K562 (cell line): ENCODE measurements around the gene MAGIX. TPM values are rescaled to one million over a fixed set of nuclear protein-coding genes. Genes with fewer than 3 reads are reported as not detected.
A peak's percentile ranks its signal among the peaks of the same experiment; 100 is the strongest.

Experiments
- ATF7 ChIP-seq: fragments of 450-650 bp; IDR thresholded peaks from 2 replicates; pipeline ENCODE4 v1.7.1; 2014; ENCODE audit warnings: mild to moderate bottlenecking, moderate library complexity
- BMI1 ChIP-seq: fragments of 150-350 bp; IDR thresholded peaks from 2 replicates; pipeline ENCODE4 v1.6.1; 2014; ENCODE audit warnings: low read length
- CTCFL ChIP-seq: IDR thresholded peaks from 2 replicates; pipeline ENCODE4 v1.6.1; 2011; ENCODE audit warnings: borderline replicate concordance, low read depth, mild to moderate bottlenecking, moderate library complexity, low read length; ENCODE audit not compliant: insufficient read depth, poor library complexity, severe bottlenecking
- FOS ChIP-seq: IDR thresholded peaks from 3 replicates; pipeline ENCODE4 v1.6.1; 2011; ENCODE audit not compliant: insufficient read length; ENCODE audit errors: extremely low read depth
- HDAC2 ChIP-seq: fragments of 450-650 bp; IDR thresholded peaks from 2 replicates; pipeline ENCODE4 v1.6.1; 2016; ENCODE audit warnings: mild to moderate bottlenecking
- HNRNPK ChIP-seq: fragments of 200-400 bp; formaldehyde crosslinking; IDR thresholded peaks from one replicate; pipeline ENCODE4 v1.6.1; 2018; ENCODE audit warnings: mild to moderate bottlenecking, low read depth, low read length; ENCODE audit not compliant: poor library complexity, severe bottlenecking
- MAZ ChIP-seq, 2 experiments: fragments of 450-650 bp in 1 of 2; sonication (generic) in 1 of 2; formaldehyde crosslinking; IDR thresholded peaks in 1 of 2; conservative IDR thresholded peaks in 1 of 2; 2 replicates each; pipeline versions ENCODE4 v1.4.0 to v1.5.0; 2020; ENCODE audit warnings: mild to moderate bottlenecking in 1 of 2, missing genetic modification reagents in 1 of 2
- MBD2 ChIP-seq: sonication (generic); IDR thresholded peaks from 2 replicates; pipeline ENCODE4 v1.6.1; 2016; ENCODE audit warnings: low read depth, borderline replicate concordance
- MCM2 ChIP-seq: fragments of 450-650 bp; IDR thresholded peaks from 2 replicates; pipeline ENCODE4 v1.6.1; 2017; ENCODE audit warnings: low read depth, mild to moderate bottlenecking
- NONO ChIP-seq, 2 experiments: fragments of 200-400 bp in 1 of 2; fragments of 450-650 bp in 1 of 2; formaldehyde crosslinking in 1 of 2; IDR thresholded peaks; 2 replicates each; pipeline ENCODE4 v1.6.1; 2017; ENCODE audit warnings: low read depth in 2 of 2, mild to moderate bottlenecking in 2 of 2, moderate library complexity in 2 of 2, low read length in 1 of 2
- RERE ChIP-seq: sonication (generic); formaldehyde crosslinking; IDR thresholded peaks from 2 replicates; pipeline ENCODE4 v1.8.0; 2023; ENCODE audit warnings: missing genetic modification reagents, mild to moderate bottlenecking, borderline replicate concordance
- RUNX1 ChIP-seq: sonication (generic); IDR thresholded peaks from 2 replicates; pipeline ENCODE4 v1.6.1; 2016; ENCODE audit warnings: antibody characterized with exemption, low read depth
- TCF7 ChIP-seq: sonication (generic); IDR thresholded peaks from 2 replicates; pipeline ENCODE4 v1.6.1; 2016; ENCODE audit warnings: antibody characterized with exemption, borderline replicate concordance
- USF1 ChIP-seq: sonication (generic); formaldehyde crosslinking; IDR thresholded peaks from 2 replicates; pipeline ENCODE4 v1.9.0; 2022; ENCODE audit warnings: mild to moderate bottlenecking, missing genetic modification reagents
- ZNF830 ChIP-seq: fragments of 250-450 bp; sonication (Bioruptor Pico); IDR thresholded peaks from 2 replicates; pipeline ENCODE4 v1.5.0; 2021; ENCODE audit warnings: mild to moderate bottlenecking
- polyA plus RNA-seq, 8 experiments: library from polyadenylated mRNA; depleted of rRNA in 4 of 8; stranded (reverse) in 5 of 8; unstranded in 3 of 8; fragments of >200 nt; fragmentation: Nextera tagmentation in 2 of 8; fragmentation: Illumina TruSeq in 1 of 8; extraction: Ambion mirVana in 2 of 8; extraction: Trizol in 1 of 8; gene quantifications; 2 replicates each; pipeline versions ENCODE4 v1.2.1 to v1.2.3, GENCODE V29; 2011 to 2014; ENCODE audit warnings: inconsistent platforms in 1 of 8, missing spikeins in 1 of 8
- total RNA-seq, 7 experiments: library from RNA; depleted of rRNA in 6 of 7; stranded (reverse); fragments of >200 nt in 6 of 7; fragmentation: Illumina TruSeq in 2 of 7; extraction: Trizol in 2 of 7; gene quantifications; 2 replicates each; pipeline versions ENCODE4 v1.2.1 to v1.2.3, GENCODE V29; 2011 to 2021; ENCODE audit warnings: low replicate concordance in 1 of 7
- TF ChIP-seq, protein P1 (sequence below): sonication (generic); formaldehyde crosslinking; IDR thresholded peaks from 2 replicates; pipeline ENCODE4 v1.8.1; 2022; ENCODE audit warnings: missing genetic modification reagents

Gene MAGIX
- total and polyA plus RNA-seq, 9 of the 15 experiments (the other 6 are each of a cell fraction or from before 2014, with no cell fraction given): 0.08 to 3.5 (median 0.47) TPM

DNA sequence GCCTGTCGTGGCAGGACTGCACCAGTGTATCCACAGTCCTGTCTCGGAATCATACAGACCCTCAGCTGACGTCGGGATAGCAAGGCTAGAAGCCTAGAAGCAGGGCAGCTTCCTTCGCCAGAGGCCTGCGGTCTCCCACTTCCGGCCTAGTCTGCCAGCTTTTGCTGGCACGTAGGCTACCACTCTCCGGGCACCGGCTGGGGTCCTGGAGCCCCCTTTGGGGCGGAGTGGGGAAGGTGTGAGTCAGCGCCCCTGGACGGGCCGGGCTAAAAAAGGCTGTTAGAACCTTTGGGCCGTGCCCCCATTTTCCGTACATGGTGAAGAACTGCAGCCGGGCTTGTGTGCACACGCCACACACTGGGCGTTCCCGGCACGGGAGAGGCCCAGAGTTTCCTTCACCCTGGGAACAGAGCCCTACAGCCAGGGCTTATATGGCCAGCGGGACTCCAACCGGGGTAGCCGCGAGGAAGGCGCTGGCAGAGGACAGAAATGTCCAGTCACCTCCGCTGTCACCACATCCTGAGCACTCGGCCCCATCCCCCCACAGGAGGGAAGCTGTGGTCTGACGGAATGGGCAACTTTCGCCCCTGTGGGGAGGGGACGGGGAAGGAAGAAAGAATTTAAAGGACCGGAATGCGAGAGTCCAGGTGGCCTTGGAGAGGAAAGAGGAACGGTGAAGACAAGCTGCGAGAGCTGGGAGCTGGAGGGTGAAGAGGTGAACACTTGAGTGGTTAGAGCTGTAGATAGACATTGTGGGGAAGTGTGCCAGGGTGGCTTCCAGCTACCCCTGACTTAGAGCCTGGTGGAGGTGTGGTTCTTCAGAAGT, 4.6 kb downstream of the MAGIX start (continued):
- no peak for TF ChIP-seq RERE
- no peak for TF ChIP-seq HNRNPK
- TF ChIP-seq MCM2: no peak
- TF ChIP-seq TCF7: no peak
- TF ChIP-seq, protein P1, sequence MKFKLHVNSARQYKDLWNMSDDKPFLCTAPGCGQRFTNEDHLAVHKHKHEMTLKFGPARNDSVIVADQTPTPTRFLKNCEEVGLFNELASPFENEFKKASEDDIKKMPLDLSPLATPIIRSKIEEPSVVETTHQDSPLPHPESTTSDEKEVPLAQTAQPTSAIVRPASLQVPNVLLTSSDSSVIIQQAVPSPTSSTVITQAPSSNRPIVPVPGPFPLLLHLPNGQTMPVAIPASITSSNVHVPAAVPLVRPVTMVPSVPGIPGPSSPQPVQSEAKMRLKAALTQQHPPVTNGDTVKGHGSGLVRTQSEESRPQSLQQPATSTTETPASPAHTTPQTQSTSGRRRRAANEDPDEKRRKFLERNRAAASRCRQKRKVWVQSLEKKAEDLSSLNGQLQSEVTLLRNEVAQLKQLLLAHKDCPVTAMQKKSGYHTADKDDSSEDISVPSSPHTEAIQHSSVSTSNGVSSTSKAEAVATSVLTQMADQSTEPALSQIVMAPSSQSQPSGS (CRISPR knock-in tag): no peak
- TF ChIP-seq HDAC2: 0 out of 2 replicates have a peak, but pooled peaks have one; percentile 12
- TF ChIP-seq RUNX1: 0 out of 2 replicates have a peak, but pooled peaks have one; percentile 65
- TF ChIP-seq MAZ (CRISPR knock-in tag; conservative IDR thresholded peaks at IDR 0.05 in 1 of 2, IDR thresholded peaks at IDR 0.05 in 1 of 2): peak in 1 of 2 experiments; percentile 54; a peak in 1 of 4 replicates
- no peak for TF ChIP-seq CTCFL
- 0 out of 2 replicates have a peak, but pooled peaks have one; percentile 56 for TF ChIP-seq ATF7
- no peak for TF ChIP-seq NONO (IDR thresholded peaks at IDR 0.05; ENCODE audit: low read depth in 2 of 2, low read length in 1 of 2)
- TF ChIP-seq ZNF830: no peak
- no peak for TF ChIP-seq USF1
- TF ChIP-seq MBD2: no peak
- TF ChIP-seq BMI1: no peak
- TF ChIP-seq FOS: no peak
